ENCODE measurements around the gene MED4. TPM values are rescaled to one million over a fixed set of nuclear protein-coding genes. Genes with fewer than 3 reads are reported as not detected.
A peak's percentile ranks its signal among the peaks of the same experiment; 100 is the strongest.

MED4 gene
- total RNA-seq, 1 donor from 2014 or later, result 39.7 TPM

DNA sequence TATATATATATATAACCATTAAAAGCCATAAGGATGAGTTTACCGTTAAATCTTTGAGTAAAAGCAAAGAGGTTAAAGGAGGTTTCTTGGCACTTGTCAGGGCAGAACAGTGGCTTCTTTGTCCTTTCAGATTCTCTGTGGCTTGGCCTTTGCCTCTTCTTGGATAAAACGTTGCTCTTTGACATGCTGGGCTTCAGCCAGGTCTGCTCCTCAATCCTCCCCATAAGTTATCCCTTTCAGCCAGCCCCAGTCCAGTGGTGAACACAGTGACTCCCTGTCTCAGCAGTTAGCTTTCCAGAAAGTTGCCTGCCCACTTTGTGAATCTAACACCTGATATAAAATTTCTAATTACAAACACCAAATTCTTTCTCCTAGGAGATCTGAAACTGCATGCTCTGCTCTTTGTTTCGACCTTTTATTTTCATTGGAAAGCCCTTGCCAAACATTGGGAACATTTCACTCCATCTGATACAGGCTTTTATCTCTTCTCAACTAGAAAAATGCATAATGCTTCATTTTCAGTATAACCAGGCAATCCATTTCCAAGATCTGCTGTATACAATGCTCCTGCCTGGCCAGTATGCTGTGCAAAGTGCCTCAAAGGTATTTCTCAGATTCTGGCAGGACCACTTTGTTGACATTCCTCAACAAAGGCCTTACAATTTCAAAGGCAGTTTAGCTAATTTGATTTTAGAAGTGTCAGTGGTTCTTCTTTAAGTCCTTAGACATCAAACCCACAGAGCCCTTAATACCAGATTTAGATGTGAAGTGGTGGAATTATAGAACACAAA is 16.2 kb upstream of the MED4 start:
- TF ChIP-seq, protein P1, sequence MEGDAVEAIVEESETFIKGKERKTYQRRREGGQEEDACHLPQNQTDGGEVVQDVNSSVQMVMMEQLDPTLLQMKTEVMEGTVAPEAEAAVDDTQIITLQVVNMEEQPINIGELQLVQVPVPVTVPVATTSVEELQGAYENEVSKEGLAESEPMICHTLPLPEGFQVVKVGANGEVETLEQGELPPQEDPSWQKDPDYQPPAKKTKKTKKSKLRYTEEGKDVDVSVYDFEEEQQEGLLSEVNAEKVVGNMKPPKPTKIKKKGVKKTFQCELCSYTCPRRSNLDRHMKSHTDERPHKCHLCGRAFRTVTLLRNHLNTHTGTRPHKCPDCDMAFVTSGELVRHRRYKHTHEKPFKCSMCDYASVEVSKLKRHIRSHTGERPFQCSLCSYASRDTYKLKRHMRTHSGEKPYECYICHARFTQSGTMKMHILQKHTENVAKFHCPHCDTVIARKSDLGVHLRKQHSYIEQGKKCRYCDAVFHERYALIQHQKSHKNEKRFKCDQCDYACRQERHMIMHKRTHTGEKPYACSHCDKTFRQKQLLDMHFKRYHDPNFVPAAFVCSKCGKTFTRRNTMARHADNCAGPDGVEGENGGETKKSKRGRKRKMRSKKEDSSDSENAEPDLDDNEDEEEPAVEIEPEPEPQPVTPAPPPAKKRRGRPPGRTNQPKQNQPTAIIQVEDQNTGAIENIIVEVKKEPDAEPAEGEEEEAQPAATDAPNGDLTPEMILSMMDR (IDR thresholded peaks at IDR 0.05), result no peak
- no peak for ATAC-seq
- Histone ChIP-seq H3K27me3 (no peaks in the 10 kb centered on the region), H3K9me3 (no peaks in the 10 kb centered on the region), H3K4me3 (no peak overlapping the region), H3K27ac (peak overlapping the region; percentile 38), H3K4me1 (peaks cover 11% of the 10 kb centered on the region), H3K36me3 (no peaks in the 10 kb centered on the region)
- intact Hi-C loops (cut with DNase I), result no loop called here
- no peak for DNase-seq

DNA sequence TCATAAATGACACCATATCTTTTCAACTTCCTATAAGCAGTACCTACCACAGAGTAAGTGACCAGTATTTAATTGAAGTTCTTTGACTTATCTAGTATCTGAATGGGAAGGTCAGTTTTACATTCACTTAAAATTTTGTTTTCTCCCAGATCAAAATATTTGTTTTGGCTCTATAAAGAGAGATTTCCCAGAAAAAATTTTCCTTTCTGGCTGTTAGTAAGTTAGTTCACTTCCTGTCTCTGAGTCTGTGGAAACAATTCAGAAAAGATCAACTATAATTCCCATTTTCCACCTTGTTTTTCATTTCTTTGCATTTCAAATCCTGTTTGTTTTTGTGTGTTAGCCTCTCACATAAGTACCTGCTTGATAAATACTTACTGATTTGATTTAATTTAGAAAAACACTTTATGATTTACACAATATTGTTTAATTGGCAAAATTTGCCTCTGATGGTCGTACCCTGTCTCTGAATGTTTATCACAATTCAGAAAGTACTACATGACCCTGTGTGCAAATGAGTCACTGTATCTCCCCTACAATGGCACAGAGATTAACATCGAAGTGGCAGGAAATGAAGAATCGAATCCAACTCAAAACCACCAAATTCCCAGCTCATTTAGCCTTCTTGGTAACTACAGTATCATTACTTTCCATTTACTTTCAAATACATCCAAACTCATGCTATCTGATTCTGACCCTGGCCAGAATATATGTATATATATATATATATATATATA is 15.4 kb upstream of the MED4 start:
- TF ChIP-seq, protein P1 (IDR thresholded peaks at IDR 0.05), result no peak
- no peaks in the 10 kb centered on the region for H3K36me3 ChIP-seq
- H3K4me3 ChIP-seq, result no peak overlapping the region
- H3K9me3 ChIP-seq, result no peaks in the 10 kb centered on the region
- intact Hi-C loops (cut with DNase I), result no loop called here
- H3K27me3 ChIP-seq, result no peaks in the 10 kb centered on the region
- no peak for DNase-seq
- ATAC-seq, result no peak
- H3K4me1 ChIP-seq, result peaks cover 11% of the 10 kb centered on the region
- peak overlapping the region; percentile 8 for H3K27ac ChIP-seq

DNA sequence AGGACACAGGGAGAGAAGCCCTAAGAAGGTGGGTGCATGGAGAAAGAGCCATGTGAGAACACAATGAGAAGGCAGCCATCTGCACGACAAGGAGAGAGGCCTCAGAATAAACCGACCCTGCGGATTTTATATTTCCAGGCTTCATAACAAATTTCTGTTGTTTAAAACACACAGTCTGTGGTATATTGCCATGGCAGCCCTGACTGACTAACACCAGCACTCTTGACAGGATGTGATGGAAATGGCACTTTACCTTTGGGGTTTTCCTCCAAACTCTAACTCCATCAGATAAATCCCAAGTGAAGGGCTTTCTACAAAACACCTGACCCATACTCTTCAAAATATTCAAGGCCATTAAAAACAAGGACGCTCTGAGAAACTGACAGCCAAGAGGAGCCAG is 13.2 kb upstream of the MED4 start:
- no peak overlapping the region for H3K27ac ChIP-seq
- H3K4me3 ChIP-seq, result no peak overlapping the region
- H3K9me3 ChIP-seq, result no peaks in the 10 kb centered on the region
- intact Hi-C loops (cut with DNase I), result no loop called here
- TF ChIP-seq, protein P1 (IDR thresholded peaks at IDR 0.05), result no peak
- DNase-seq (no peak), ATAC-seq (no peak)
- peaks cover 5% of the 10 kb centered on the region for H3K4me1 ChIP-seq
- H3K27me3 ChIP-seq, result no peaks in the 10 kb centered on the region
- no peaks in the 10 kb centered on the region for H3K36me3 ChIP-seq

GRCh38 chr13:48097793-48098192 is 2.9 kb upstream of the MED4 start:
- intact Hi-C loops (cut with DNase I), result no loop called here
- Histone ChIP-seq H3K4me3 (no peak overlapping the region), H3K4me1 (peaks cover 14% of the 10 kb centered on the region), H3K9me3 (no peaks in the 10 kb centered on the region), H3K36me3 (no peaks in the 10 kb centered on the region), H3K27ac (no peak overlapping the region), H3K27me3 (no peaks in the 10 kb centered on the region)
- ATAC-seq, result no peak
- TF ChIP-seq, protein P1 (IDR thresholded peaks at IDR 0.05), result no peak
- DNase-seq, result no peak

GRCh38 chr13:48096670-48097069 is 1.8 kb upstream of the MED4 start:
- TF ChIP-seq, protein P1 (IDR thresholded peaks at IDR 0.05), result no peak
- H3K27me3 ChIP-seq, result no peaks in the 10 kb centered on the region
- H3K4me3 ChIP-seq, result no peak overlapping the region
- H3K4me1 ChIP-seq, result peaks cover 18% of the 10 kb centered on the region
- DNase-seq (no peak), ATAC-seq (no peak)
- intact Hi-C loops (cut with DNase I), result no loop called here
- H3K36me3 ChIP-seq, result no peaks in the 10 kb centered on the region
- H3K27ac ChIP-seq, result no peak overlapping the region
- H3K9me3 ChIP-seq, result no peaks in the 10 kb centered on the region
